Activated CD8-positive, alpha-beta memory T cell treated with anti-CD3 and anti-CD28 coated beads, Interleukin-2, amount 50 U/mL, for 48 hours (primary cell): ENCODE results near the gene CLDN7.
"Not testable (repeated sequence)": the region's sequence is repeated elsewhere in the genome, so short reads cannot be mapped to it uniquely, and the experiment has no call there.

Experiments used
- DNase-seq: peaks from one replicate; pipeline ENCODE4 v3.0.0-alpha.2; 2020

CLDN7 gene

DNA sequence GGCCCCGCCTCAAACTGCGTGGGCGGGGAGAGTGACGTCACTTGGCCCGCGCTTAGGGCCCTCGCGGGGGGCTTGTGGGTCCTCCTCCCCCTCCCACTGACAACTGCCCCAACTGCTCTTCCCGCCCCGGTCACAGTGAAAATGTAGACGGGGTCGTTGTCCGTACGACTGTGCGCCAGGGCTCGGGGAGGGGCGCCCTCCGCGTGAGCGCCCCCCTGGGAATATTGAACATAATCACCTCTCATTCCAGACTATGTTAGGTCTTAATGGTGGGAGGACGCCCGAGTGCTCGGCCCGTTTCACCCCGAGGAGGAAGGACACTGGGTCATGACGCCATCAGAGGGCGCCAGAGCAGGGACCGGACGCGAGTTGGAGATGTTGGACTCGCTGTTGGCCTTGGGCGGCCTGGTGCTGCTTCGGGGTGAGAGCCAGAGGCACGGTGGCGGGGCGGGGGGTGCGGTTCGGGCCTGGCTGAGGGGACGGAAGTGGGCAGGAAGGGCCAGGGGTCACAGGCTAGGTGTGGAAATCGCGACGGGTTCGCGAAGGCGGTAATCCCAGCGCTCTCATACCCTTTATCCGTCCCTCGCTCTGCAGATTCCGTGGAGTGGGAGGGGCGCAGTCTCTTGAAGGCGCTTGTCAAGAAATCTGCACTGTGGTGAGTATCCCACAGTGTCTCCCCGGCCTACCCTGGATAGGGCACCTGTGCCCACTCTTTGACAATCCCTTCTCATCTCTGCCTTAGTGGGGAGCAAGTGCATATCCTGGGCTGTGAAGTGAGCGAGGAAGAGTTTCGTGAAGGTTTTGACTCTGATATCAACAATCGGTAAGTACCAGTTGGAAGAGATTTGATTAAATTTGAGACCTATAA, 9.9 kb downstream of the CLDN7 start, which contains the start of gene ELP5:
Gene ELP5, plus strand, starts transcription at position 40 of the 868 bp plus-strand sequence. Its CDS starts 336 bp downstream, at position 376.
- peak; percentile 95 for DNase-seq

DNA sequence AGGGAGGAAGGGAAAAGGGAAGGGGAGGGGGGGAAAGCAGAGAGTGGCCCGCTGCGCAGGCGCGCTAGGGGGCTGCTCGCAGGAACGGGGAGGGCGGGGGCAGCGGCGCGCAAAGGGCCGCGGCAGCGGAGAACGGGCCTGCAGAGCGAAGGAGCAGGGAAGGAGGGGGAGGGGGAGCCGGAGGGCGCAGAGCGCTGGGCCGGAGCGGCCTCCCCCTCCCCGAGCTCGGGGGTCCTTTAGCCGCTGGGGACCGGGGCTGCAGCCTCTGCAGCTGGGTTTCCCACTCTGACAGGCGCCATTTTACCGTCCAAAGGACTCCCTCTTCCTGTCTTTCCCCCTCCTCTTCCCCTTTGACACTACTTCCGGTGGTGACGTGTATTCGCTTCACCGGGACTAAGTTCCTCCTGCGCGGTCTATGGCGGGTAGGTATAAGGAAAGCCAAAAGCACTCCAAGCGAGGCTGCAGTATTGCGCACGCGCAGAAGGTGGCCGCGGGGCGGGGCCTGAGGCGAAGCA, 10.6 kb downstream of the CLDN7 start, which contains the start of gene CTDNEP1:
Gene CTDNEP1, minus strand, starts transcription at position 74 of the 515 bp plus-strand sequence. CDS start 438 bp downstream, outside the sequence.
- peak; percentile 100 for DNase-seq

DNA sequence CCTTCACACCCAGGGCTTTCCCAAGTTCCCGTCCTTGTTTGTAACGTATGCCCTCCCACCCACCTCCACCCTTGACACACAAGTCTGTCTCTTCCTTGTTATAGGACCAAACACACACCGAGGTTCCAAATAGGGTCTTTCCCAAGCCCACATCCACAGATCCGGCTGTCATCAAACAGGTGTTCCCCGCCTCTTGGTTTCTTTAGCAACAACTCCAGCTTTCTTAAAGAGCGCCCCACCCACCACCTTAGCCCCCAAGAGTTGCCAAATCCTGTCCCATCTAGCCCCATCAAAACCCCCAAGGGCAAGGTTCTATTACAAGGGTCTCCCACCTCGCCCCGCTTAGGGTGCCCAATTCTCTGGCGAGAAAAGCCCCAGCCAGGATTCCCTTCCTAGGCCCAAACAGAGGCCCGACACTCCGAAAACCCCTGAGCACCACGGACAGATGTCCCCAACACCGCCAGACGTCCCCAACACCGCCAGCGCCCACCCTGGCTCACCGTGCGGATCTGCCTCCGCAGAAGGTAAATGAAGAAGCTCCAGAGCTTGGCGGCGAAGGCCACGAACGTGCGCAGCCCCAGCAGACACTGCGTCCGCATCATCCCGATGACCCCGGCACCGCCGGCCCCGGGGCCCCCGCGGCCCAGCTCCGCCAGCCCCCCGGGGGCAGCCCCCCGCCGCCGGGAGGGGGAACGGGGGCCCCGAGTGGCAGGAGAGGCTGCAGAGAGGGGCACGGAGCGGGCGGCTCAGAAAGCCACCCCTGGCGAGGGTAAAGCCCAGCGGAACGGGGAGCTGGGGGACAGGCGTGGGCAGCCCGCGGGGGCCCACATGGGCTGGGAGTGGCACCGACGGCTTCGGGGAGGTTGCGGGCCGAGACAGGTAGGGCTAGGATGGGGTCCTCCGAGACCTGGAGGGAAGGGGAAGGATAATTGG, 11.3 kb downstream of the CLDN7 start:
- no peak for DNase-seq

DNA sequence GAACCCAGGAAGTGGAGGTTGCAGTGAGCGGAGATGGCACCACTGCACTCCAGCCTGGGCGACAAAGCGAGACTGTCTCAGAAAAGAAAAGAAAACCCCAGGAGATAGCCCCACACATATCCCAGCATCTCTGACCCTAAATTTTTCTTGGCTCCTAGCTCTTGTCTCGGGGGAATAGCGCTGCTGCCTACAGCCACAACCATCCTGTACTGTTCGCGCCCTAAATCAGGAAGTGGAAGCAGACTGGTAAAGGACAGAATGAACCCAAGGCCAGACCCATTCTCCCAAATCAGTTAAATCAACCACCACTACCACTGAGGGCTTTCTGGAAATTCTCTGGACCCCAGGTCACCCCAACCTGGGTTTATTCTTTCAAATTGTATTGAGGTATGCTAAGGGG, 12.4 kb downstream of the CLDN7 start:
- DNase-seq, result no peak

DNA sequence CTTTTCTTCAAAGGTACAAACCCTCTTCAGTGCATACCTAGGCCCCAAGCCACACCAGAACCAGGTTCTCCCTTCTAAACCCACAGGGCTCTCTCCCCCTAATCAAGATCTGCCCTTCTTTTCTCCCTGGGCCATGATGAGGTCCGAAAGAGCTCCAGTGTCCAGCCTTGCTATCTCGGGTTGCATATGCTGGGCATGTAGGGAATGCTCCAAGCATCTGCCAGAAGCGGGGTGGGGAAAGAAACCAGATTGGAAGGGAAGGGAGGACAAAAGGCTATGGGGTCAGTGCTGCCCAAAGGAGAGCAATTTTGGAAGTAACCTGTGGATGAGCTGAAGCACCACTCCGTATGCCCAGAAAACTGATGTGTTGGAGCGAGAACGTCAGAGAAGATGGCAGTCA, 13.1 kb downstream of the CLDN7 start:
- no peak for DNase-seq

DNA sequence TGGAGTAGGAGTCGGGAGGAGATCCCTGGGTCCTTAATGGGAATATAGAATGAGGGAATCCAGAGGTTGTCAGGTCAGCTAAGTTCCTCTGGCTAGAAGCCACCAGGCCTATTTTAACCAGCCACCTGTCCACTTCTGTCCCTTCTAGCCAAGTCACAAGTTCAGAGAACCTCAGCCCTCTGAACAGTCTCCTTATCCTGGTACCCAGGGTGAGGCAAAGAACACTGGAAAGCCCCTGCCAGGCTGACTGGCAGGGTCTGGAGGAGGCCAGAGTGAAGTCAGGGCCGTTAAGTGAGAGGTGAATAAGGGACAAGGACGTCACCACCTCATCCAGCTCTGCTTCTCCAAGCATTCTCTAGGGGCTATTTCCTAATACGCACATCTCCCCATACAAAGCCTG, 13.5 kb downstream of the CLDN7 start:
- DNase-seq, result no peak

DNA sequence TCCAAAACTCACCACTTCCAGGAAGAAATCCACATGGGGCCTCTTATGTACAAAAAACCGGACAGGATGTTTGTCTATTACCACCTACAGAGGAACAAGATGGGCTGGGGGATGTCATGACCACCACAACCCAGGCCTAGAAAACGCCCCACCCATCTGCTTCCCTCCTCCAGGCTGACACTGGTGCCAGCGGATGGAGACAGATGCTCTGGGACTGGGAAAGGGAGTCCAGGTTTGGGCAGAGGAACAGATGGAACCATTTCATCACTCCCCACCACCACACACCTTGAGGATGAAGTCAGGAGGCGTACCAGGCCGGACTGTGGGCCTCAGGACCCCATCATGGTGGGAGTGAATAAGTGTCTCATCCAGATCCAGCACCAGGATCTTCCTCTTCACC, 15.5 kb downstream of the CLDN7 start:
- DNase-seq, result no peak

DNA sequence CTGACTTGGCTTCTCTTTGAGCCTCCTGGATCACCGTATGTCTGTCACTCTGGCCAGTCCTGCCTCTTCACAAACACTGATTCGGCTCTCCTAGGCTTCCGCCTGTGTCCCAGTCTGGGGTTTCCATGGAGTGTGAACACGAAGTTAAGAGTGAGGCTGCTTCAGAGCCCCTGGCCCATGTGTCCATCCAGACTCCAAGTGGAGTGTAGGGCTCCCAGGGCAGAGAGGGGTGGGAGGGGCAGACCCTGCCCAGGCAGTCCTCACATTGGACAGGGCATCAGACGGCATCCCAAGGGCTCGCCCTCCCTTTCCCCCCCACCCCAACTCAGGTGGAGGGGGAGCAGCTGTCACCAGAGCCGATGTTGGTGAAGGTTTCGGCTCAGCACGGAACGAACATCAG, 18.4 kb downstream of the CLDN7 start:
- not testable (repeated sequence) for DNase-seq

DNA sequence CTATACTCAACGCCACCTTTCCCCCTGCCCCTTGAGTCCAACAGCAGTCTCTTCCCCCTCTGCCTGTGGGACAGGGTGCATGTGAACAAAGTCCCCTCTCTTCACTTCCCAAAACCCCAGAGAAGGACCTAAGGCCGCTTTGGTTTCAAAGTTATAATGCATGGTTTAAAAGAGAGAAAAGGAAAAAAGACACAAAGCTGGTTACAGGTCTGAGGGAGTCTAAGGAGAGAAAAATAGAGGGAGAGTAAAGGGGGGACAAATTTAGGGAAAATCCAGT, 18.9 kb downstream of the CLDN7 start:
- no peak for DNase-seq

DNA sequence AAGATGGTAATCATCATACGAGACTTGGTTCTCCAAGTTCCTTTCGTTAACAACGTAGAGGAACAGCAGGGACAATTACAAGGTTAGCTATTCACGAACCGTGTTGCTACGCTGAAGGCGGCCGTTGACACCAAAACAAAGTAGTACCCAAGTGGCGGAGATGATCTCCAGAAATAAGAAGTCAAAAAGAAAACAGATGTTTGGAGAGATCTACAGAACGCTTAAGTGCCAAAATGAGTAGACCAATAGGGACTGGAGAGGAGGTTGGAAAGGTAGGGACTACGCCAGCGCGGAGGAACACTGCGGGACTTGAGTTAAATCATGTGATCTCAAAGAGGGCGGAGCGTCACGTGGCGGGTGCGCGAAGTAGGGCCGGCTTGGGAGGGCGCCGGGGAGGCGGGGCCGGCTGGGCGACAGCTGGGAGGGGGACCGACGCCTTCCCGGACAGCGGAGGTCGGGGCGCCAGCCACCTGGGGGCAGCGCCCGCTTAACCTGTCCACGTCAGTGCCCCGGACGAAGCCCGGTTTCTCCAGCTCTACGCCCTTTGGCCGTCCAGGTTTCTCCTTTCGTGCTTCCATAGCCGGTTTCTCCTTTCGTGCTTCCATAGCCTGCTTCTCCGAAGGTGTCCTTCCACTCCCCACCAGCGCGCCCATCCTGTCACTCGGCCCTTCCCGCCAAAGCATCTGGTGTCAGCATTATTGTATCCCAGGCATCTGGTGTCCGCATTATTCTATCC, 19.4 kb downstream of the CLDN7 start:
- peak; percentile 95 for DNase-seq

DNA sequence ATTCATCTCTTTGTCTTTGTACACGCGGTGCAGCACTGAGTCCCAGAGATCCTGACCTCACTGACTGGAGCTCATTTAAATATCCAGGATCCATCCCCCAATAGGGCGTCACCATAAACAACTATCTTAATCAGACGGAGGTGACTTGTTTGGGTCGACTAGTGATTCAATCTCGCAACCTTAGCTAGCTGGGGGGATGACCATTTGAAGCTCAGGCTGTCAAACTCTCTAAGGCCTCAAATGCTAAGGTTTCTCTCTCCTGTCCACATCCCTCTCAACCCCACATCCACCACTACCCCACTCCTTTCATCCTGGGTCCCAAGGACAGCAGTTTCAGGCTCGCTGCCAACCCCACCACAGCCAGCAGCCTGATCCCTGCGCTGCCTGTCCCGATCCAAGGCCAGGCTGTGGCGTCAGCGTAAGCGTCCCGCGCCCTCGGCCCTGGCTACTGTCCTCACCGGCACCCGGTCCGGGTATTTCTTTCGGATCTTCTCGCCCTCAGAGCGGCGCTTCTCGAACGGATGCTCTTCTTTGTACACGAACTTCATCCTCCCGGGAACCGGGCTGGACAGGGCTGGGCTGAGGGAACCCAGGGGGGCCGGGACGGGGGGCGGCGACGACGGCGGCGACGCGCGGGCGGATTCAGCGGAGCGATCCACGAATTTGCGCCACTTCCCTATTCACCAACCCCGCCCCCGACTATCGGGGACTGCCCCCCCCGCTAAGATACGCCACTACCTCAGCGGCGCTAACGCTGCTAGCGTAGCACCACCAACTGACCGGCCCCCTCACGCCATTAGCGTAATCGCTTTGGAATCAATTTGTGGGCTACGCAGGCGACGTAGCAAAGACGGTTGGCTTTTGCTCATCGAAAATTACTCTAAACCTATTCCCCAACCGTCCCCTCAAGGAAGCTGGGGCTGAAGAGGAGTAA, 20.2 kb downstream of the CLDN7 start, which contains the start of gene GABARAP:
Gene GABARAP, minus strand, starts transcription at position 667 of the 934 bp plus-strand sequence. Its CDS starts 119 bp downstream, at position 548.
- peak; percentile 99 for DNase-seq

DNA sequence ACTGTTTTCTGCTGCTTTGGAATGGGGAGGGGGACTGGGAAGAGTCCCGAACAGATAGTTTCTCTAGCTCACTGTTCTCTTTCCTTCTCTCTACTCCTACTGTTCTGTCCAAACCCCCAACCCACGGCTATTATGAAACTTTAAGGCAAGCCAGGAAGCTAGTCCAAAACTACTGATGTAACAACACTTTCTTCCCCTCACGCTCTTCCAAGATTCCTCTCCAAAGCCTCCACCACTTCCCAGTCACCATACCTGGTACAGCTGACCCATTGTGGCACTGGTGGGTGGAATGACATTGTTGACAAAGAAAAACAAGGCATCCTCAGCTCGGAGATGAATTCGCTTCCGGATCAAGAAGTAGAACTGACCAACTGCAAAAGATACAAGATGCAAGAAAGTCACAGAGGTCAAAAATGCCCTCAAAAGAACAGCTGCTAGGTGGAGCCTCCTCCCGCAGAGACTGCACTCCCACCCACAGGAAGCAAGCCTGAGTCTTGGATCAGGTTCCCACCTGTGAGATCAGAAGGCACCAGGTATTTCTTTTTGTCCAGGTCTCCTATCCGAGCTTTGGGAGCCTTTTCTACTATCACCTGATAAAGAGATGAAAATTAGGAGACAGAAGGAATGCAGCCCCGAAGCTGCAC, 21.1 kb downstream of the CLDN7 start:
- DNase-seq, result no peak

DNA sequence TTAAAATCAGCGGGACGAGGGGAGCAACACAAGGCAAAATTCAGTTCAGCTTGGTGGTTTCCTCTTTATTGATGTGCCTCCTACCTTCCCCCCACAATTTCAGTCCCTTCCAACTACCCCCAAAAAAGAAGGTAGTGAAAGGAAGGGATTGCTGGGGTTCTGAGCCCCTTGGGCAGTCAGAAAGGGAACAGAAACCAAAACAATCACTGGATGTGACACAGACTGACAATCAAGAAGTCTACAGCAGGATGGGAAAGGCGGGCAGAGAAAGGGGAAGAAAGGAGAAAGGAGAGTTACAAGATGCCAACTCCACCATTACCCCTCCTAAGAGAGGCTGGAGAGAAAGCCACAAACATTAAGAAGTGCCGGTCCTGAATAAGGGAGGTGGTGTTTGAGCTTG, 21.9 kb downstream of the CLDN7 start:
- DNase-seq, result no peak

DNA sequence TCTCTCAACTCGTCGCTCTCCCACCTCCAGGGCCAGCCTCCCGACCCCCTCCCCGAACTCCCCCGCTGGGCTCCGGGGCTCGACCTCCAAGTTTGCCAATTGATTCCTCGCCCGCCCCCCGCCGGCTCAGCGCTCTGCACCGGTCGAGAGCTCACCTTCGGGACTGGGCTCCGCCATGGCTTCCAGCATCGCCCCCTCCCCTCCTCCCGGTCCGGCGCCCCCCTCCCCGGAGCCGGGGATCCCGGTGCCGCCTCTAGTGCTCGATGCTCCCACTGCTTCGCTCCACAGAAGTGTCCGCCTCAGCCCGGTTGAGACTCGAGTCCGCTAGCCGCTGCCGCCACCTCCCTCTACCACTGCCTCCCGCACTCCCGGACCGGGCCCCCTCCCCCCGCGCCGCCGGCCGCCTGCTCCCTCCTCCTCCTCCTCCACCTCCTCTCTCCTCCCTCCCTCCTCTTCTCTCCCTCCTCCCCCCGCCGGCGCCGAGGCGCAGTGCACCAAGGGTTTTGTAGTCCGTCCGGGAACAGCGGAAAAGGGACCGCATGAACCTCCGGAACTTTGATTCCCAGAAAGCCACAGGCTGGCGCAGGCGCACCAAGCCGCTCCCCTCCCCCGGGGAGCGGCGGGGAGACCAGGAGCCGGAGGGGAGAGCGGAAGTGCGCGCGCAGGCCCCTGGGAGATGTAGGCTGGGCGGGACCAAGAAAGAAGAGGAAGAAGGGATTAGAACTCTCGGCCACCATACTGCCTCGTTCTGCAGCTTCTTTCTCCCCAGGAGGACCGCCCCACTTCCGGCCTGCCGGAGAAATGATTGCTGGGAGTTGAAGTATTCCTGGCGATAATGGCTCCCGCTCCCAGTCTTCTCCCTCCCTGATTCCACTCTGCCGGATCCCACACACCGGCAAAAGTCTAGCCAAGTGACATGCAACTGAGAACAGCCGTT, 22.9 kb downstream of the CLDN7 start, which contains the start of gene PHF23:
Gene PHF23, minus strand, starts transcription at position 367 of the 937 bp plus-strand sequence. Its CDS starts 178 bp downstream, at position 189.
- DNase-seq, result peak; percentile 98

DNA sequence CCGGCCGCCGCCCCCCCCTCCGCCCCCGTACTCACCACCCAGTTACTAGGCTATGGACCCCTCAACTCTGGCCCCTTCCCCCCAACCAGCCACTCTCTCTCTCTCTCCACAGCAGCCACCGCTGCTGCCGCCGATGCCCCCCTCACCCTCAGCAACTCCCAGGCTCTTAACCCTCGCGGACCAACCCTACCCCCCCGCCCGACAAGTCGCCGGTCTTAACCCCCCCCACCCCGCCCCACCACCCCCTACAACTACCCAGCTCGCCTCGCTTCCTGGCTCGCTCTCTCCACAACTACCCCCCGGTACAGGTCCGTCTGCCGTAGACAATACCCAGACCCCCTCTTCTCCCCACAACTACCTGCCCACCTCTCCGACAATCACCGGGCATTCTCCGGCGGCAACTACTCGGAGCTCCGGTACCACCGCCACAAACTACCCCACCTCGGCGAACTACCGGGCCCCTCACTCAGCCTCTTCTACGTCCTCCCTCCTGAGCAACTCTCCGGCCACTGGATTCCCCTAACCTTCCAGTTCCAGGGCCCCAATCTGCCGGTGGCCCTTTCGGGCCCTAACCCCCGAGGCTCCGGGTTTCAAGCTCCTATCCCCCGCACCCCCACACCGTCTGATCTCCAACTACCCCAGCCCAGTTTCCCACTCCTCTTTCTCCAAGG, 23.7 kb downstream of the CLDN7 start:
- DNase-seq, result no peak

DNA sequence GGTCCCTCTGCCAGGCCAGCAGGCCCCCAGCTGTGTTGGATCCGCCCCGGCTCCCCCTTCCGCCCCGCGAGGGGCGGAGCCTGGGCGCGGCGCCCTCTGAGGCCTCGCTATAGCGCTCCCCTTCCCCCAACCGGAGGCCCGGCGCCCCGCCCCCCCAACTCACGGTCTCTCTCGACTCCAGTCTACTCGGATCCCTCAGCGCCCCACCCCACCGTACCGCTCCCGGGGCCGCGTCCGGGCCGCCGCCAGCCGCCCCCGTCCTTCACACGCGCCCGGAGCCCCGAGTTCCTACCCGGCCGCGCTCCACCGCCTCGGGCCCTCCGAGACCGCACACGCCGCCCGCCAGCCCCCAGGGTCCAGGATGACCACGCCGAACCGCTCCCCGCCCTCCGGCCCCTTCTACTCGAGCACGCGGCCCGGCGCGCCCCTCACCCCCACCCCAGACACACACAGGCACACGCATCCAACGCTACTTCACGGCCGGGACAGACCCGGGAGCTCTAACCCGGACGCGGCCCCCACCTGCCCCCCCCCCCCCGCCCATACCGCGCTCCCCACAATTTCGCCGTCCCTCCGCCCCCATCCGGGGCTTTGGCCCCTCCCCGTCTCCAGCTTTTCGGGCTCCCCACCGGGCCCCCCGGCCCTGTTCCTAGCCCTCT, 24.4 kb downstream of the CLDN7 start:
- peak; percentile 94 for DNase-seq

DNA sequence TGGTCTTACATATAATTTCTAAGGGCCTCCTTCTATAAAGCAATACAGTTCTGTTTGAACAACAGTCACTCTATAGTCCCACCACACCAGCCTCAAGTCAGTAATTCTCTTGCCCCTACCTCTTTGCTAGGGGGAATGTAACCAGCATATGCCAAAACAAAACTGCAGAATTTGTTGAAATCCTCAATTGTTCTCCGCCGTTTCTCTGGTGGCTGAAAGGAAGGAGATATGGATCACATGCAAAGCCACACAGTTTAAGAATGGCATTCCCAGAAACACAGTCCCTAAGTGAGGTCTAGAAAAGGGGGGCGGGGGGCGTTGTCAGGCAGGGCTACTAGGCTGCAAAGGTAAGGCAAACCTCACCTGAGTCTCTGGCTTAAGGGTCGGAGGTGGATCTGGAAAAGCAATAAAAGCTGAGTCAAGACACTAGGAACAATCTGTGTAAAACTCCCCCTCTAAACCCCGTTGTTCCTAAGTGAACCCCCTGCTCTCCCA, 25.0 kb downstream of the CLDN7 start:
- DNase-seq, result no peak

DNA sequence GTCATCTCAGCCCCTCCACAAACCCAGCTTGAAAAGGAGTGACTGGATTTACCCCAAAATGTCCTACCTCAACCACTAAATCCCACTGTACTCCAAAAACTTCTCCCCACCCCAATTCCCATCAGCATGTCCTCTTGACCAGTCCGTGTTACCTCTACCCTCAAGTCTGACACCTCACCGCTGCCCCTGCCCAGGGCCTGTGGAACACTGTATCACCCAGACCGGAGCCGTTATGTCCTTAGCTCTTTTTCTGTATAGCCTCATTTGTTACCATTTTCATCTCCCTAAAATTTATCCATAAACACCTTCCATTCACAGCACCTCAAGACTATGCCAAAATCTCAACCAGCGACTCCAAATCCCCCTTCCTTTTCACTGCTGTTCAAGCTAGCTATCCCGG, 25.5 kb downstream of the CLDN7 start:
- DNase-seq, result no peak
